A172 (cell line): ENCODE measurements around the gene DMKN. TPM values are rescaled to one million over a fixed set of nuclear protein-coding genes. Genes with fewer than 3 reads are reported as not detected.
"Not testable (repeated sequence)": the region's sequence is repeated elsewhere in the genome, so short reads cannot be mapped to it uniquely, and the experiment has no call there.

ENCODE experiments used
- DNase-seq: peaks from one replicate; pipeline ENCODE4 v3.0.0-alpha.2; 2015; ENCODE audit warnings: low spot score
- total RNA-seq: library from RNA; depleted of rRNA; stranded (reverse); fragments of >200 nt; shearing (Covaris generic); gene quantifications from 2 replicates; pipeline ENCODE4 v1.2.3, GENCODE V29; 2014; rRNA removed

Gene DMKN
- total RNA-seq, 1 experiment from 2014 or later: 4.4 TPM

DNA sequence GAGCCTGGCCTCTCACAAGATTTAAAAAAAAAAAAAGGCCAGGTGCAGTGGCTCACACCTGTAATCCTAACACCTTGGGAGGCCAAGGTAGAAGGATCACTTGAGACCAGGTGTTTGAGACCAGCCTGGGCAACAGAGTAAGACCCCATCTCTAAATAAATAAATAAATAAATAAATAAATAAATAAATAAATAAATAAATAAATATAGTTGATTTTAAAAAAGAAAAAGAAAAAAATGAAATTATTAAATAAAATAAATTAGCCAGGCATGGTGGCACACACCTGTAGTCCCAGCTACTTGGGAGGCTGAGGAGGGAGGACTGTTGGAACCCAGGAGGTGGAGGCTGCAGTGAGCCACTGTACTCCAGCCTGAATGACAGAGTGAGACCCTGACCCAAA lies 51.7 kb downstream of the DMKN start:
- DNase-seq: not testable (repeated sequence)

DNA sequence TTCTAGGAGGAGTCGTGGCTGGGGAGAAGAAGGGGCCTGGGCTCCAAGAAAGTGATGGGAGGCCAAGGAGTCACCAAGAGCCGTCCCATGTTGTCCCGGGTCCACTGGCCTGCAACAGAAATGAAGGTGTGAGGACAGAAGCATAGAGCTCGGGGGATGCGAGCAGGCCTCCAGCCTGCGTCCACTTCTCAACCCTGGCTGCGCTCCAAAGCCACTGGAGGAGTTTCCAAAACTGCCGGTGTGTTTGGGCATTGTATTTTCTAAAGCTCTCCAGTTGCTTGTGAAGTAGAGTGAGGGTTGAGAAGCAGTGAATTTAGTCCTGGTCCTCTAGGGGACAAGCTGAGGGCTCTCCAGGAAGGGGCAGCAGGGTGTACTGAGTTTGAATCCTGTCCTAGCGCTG lies 52.4 kb downstream of the DMKN start:
- DNase-seq: no peak

DNA sequence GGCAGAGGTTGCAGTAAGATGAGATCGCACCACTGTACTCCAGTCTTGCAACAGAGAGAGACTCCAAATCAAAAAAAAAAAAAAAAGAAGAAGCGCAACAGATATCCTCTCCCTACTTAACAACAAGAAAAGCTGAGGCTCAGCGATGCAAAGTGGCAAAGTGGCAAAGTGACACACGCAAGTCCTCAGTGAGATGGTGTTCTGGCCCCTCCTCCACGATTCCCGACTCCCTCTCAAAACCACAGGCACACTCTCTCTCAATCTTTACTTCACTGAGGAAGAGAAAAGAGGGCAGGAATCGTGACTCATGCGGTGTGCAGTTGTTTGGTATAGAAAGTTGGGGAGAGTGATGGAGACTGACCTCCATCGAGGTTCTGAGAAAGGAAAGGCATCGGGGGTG lies 52.8 kb downstream of the DMKN start:
- peak; percentile 23 for DNase-seq

DNA sequence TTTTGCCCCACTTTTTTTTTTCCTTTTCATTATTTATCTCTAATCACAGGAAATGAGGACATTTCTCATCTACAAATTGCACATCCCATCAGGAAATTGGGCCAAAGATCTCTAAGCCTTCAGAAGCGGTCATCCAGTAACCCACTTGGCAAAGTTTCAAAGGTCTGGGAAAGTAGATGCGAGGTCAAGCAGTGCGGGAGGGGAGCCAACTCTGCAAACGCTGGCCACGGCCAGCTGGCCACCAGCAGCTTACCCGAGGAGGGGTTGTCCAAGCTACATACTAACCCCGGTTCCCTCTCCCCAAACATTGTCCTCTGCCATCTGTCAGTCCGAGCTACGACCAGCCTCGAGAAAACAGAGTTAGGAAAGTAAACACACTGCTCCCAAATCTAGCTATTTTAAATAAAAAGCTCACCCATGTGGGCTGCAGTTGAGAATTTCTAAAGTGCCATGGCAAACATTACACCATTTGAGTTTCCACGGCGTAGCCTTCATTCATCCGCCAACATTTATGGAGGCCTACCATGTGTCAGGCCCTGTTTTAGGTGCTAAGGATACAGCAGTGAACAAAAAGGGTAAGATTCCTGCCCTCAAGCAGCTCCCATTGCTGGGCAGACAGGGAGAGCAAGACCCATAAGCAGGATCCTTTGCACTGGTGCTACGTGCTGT lies 53.9 kb downstream of the DMKN start:
- DNase-seq: no peak

DNA sequence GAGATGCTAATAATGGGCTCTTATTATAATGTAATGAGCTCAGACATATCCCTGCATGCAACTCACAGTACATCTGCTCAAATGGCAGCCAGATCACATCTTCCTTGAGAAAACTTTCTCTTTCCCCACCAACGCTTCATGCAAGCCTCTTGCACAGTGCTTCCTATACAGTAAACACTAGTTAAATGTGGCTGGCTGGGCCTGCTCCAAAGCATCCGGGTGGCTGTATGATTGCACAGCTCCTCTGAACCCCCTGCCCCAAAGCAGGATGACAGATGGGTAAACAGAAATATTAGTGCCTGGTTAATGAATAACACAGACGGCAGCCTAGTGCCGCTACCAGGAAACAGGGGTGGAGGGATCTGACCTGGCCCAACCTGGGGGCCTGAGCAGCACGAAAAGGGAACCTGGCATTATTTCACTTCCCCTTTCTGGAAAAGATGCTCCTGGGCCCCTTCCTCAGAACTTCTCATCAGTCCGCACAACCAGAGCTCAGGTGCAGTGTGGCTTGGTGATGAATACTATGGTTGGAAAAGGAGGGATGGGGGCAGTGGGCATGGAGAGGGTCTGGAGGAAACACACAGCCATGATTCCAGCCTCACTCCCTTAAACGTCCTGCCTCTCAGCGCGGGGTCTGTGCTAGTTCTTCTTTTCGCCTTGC lies 54.6 kb downstream of the DMKN start:
- no peak for DNase-seq

DNA sequence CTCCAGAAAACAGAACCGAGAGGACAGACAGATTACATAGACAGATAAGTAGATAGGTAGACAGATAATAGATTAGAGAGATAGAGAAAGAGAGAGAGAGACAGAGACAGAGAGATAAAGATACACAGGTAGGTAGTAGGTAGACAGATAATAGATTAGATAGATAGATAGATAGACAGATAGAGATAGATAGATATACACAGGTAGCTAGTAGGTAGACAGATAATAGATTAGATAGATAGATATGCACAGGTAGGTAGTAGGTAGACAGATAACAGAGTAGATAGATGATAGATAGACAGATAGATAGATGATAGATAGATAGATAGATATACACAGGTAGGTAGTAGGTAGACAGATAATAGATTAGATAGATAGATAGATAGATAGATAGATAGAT lies 55.3 kb downstream of the DMKN start:
- no peak for DNase-seq

DNA sequence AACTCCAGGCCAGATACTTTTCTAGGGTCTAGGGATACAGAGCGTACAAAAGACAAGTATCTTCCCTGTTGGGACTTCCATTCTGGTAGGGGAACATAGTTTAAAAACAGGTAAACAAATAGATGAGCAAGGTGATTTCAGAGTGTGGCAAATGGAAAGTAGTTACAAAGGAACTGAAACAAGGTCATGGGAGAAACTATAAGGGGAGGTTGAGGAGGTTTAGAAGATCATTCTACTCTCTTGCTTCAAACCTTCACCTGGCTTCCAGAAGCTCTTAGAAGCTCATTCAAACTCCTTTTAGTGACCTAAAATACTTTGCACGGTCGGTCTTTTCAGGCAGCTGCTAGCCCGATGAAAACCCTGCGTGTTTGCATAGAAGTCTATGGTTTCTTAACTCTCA lies 56.3 kb downstream of the DMKN start:
- DNase-seq: no peak

DNA sequence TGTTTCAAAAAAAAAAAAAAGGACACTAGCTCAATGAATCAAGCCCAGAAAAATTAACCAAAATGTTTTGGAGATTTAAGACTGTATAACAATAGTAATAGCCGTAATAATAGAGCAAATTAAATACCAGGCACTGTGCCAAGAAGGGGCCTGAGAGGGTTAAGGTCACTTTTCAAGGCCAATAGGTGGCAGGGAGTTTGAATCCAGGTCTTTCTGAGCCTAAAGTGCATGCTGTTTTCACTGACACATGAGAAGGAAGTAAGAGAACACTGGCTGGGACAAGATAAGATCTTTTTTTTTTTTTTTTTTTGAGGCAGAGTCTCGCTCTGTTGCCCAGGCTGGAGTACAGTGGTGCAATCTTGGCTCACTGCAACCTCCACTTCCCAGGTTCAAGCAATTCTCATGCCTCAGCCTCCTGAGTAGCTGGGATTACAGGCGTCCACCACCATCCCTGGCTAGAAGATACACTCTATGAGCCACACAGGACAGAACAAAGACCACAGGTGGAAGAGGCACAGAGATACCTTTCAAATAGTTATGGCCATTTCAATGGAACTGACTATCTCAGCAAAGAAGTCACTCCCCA lies 57.7 kb downstream of the DMKN start:
- DNase-seq: no peak

DNA sequence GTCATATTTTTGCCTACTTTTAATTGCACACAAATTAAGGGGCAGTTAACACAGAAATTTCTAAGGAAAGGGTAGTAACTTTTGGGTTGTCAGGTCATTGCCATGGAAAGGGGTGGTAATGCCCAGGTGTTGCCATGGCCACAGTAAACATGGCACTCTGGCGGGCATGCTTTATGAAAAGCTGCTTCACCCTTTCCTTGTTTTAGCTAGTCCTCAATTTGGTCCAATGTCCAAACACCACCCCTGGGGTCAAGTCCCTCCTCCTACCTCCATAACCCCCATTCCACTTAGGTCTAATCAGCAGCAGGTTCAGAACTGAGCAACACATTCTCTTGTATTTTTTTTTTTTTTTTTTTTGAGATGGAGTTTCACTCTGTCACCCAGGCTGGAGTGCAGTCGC lies 58.8 kb downstream of the DMKN start:
- DNase-seq: no peak

DNA sequence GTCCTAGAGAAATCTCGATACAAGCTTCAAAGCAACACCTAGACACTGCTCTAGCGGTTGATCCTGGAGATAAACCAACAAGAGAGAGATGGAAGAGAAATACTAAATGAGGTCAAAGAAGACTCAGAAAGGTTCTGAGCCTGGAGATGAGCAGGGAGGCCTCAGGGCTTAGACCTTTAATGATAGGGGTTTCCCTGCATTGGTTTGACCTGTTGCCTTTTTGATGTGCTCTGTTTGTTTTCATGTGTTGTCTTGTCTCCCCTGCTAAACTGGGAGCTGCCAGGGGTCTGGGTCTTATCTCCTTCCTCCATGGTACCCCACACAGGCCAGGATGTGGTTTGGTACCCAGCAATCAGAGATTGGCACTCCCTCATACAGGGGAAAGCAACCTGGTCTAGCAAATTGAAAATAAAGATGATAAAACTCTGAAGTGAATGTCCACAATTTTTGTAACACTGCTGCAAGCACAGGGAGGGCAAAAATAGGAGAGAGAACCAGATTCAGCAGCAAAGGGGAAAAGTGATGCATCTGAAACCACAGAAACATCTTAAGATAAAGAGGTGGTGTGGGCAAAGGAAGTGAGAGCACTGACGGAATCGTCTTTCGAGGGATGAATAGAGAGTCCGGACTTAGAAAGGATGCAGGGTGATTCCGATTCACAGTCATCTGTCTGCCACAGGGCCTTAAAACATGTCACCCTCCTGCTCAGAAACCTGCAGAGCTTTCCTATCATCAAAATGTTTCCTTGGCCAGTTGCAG lies 61.9 kb downstream of the DMKN start:
- DNase-seq: no peak

DNA sequence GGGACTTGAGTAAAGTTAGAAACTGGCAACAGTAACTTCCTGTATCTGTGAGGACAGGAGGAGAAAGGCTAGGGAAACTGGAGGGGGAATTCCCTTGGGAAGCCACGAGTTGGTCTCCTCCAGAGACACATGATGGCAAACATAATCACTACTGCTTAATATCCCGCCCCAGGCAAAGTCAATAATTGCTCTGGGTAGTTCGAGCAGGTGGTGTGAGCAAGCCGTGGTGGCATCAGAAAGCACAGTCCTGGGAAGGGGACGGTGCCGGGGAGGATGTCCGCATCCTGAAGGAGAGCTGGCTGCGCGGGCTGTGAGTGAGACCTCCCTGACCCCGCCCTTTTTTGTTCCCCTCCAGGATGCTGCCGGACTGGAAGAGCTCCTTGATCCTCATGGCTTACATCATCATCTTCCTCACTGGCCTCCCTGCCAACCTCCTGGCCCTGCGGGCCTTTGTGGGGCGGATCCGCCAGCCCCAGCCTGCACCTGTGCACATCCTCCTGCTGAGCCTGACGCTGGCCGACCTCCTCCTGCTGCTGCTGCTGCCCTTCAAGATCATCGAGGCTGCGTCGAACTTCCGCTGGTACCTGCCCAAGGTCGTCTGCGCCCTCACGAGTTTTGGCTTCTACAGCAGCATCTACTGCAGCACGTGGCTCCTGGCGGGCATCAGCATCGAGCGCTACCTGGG lies 63.9 kb downstream of the DMKN start:
- peak; percentile 19 for DNase-seq

DNA sequence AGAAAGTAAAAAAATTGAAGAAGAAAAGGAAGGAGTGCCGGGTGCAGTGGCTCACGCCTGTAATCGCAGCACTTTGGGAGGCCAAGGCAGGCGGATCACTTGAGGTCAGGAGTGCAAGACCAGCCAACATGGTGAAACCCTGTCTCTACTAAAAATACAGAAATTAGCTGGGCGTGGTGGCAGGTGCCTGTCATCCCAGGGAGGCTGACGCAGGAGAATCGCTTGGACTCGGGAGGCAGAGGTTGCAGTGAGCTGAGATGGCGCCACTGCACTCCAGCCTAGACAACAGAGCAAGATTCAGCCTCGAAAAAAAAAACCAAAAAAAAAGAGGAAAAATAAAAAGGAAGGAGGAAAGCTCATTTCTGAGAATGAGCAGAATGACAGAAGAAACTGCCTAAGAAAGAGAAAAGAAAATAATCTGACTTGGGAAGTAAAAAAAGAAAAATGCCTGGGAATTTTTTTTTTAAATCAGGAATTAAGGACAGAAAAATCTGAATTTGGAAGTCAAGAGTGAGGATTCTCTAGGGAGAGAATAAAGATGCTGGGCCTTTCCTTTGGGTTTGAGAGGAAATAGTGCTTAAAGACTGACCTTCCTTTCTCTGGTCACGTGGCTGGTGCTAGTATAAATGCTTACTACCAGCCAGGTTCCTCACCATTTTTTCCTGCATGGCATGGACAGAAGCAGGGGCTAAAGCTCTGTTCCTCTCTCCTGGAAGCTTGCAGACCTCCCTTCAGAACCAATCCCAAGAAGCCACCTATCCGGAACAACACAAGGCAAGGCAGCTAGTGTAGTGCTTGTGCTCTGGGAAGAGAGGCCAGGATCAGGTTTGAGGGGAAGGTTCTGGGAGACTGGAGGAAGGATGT lies 65.6 kb downstream of the DMKN start, which contains the start of gene FFAR2:
Gene FFAR2 (plus strand): TSS at position 652 of the 864 bp plus-strand sequence. CDS start 1,458 bp downstream, outside the sequence.
- DNase-seq: no peak

Other genes starting within 250 kb of the DMKN start
- 53.5 and 54.2 TPM in 2 replicates for gene USF2, start 244.7 kb downstream of the DMKN start, total RNA-seq
- gene HAMP, start 231.1 kb downstream of the DMKN start, total RNA-seq: not detected in 2 replicates
- not detected in 2 replicates for gene MAG, start 221.5 kb downstream of the DMKN start, total RNA-seq
- gene CD22, start 184.5 kb downstream of the DMKN start, total RNA-seq: 3.4 and 7.6 TPM in 2 replicates
- not detected in 2 replicates for gene FFAR1, start 165.7 kb downstream of the DMKN start, total RNA-seq
- gene FFAR3, start 155.2 kb downstream of the DMKN start, total RNA-seq: not detected in 2 replicates
- not detected in 2 replicates for gene GPR42, start 142.6 kb downstream of the DMKN start, total RNA-seq
- gene FFAR2, start 65.4 kb downstream of the DMKN start, total RNA-seq: not detected in 2 replicates
- gene KRTDAP, start 23.2 kb downstream of the DMKN start, total RNA-seq: not detected in 2 replicates
- not detected in 2 replicates for gene SBSN, start 14.7 kb upstream of the DMKN start, total RNA-seq
- gene GAPDHS, start 19.8 kb upstream of the DMKN start, total RNA-seq: not detected in 2 replicates
- gene TMEM147, start 32.0 kb upstream of the DMKN start, total RNA-seq: 167 and 204 TPM in 2 replicates
- not detected in 2 replicates for gene ATP4A, start 50.0 kb upstream of the DMKN start, total RNA-seq
- gene PMIS2, start 72.5 kb upstream of the DMKN start, total RNA-seq: not detected in 2 replicates
- gene HAUS5, start 99.1 kb upstream of the DMKN start, total RNA-seq: 17.6 and 18.9 TPM in 2 replicates
- 105 and 110 TPM in 2 replicates for gene RBM42, start 115.4 kb upstream of the DMKN start, total RNA-seq
- gene ETV2, start 128.1 kb upstream of the DMKN start, total RNA-seq: 0.12 and 1.4 TPM in 2 replicates
- gene COX6B1, start 134.7 kb upstream of the DMKN start, total RNA-seq: 483 and 1,012 TPM in 2 replicates
- gene UPK1A, start 152.9 kb upstream of the DMKN start, total RNA-seq: 0.17 TPM in 1 of 2 replicates, not detected in the other
- not detected in 2 replicates for gene ZBTB32, start 190.9 kb upstream of the DMKN start, total RNA-seq
- gene KMT2B, start 204.4 kb upstream of the DMKN start, total RNA-seq: 8.0 and 9.6 TPM in 2 replicates
- 5.3 and 22.0 TPM in 2 replicates for gene IGFLR1, start 228.8 kb upstream of the DMKN start, total RNA-seq
- 6.9 and 18.0 TPM in 2 replicates for gene U2AF1L4, start 231.8 kb upstream of the DMKN start, total RNA-seq
- gene PSENEN, start 232.0 kb upstream of the DMKN start, total RNA-seq: 37.1 and 40.9 TPM in 2 replicates
- 13.8 and 16.4 TPM in 2 replicates for gene LIN37, start 234.9 kb upstream of the DMKN start, total RNA-seq
- 0.07 and 0.72 TPM in 2 replicates for gene HSPB6, start 243.4 kb upstream of the DMKN start, total RNA-seq
- 5.7 and 7.0 TPM in 2 replicates for gene PROSER3, start 244.5 kb upstream of the DMKN start, total RNA-seq